Activated CD8-positive, alpha-beta T cell treated with anti-CD3 and anti-CD28 coated beads for 36 hours (primary cell): ENCODE measurements around the gene NEURL2. TPM values are rescaled to one million over a fixed set of nuclear protein-coding genes. Genes with fewer than 3 reads are reported as not detected.

Experiments used
- ATAC-seq: fragments of 200-7000 bp; cut with Tn5 transposase; one replicate; pipeline ENCODE4 v1.10.0; 2021; ENCODE audit warnings: mild to moderate bottlenecking, moderate library complexity
- CTCF ChIA-PET: fragments of 350-600 bp; sonication (Branson Sonifier 250); formaldehyde crosslinking; loops from one replicate; lab custom pipeline; 2021; ENCODE audit warnings: antibody characterized with exemption; lab: Charles Lee
- POLR2A ChIA-PET: fragments of 350-600 bp; sonication (Branson Sonifier 250); formaldehyde crosslinking; loops from one replicate; lab custom pipeline; 2021; ENCODE audit warnings: antibody characterized with exemption; lab: Charles Lee
- DNase-seq: peaks from one replicate; pipeline ENCODE4 v3.0.0-alpha.2; 2020
- H3K27ac Mint-ChIP-seq: one replicate; pipeline ENCODE4 v1.8.0; 2021; ENCODE audit warnings: mild to moderate bottlenecking, mixed read lengths
- H3K27me3 Mint-ChIP-seq: one replicate; pipeline ENCODE4 v1.8.0; 2021; ENCODE audit warnings: mixed read lengths
- H3K36me3 Mint-ChIP-seq: one replicate; pipeline ENCODE4 v1.8.0; 2021; ENCODE audit warnings: low read depth, mixed read lengths
- H3K4me1 Mint-ChIP-seq: one replicate; pipeline ENCODE4 v1.8.0; 2021; ENCODE audit warnings: low read depth, mixed read lengths
- H3K4me3 Mint-ChIP-seq: one replicate; pipeline ENCODE4 v1.8.0; 2021; ENCODE audit warnings: mild to moderate bottlenecking, moderate library complexity, mixed read lengths
- H3K9me3 Mint-ChIP-seq: one replicate; pipeline ENCODE4 v1.8.0; 2021; ENCODE audit warnings: mixed read lengths
- intact Hi-C: fragments of 100-400 bp; cut with micrococcal nuclease; formaldehyde crosslinking; loops from one replicate; pipeline ENCODE4 v1.10.0; 2022
- total RNA-seq, 2 experiments: library from RNA; stranded (reverse); gene quantifications; one replicate each; pipeline ENCODE4 v1.2.3, GENCODE V29; 2021
- TF ChIP-seq, protein P1 (sequence below): fragments of 200-600 bp; IDR thresholded peaks from one replicate; pipeline ENCODE4 v1.8.0; 2022; ENCODE audit warnings: antibody characterized with exemption, mild to moderate bottlenecking

Gene NEURL2
- total RNA-seq, 2 experiments from 2014 or later: 2.4 to 2.9 TPM

DNA sequence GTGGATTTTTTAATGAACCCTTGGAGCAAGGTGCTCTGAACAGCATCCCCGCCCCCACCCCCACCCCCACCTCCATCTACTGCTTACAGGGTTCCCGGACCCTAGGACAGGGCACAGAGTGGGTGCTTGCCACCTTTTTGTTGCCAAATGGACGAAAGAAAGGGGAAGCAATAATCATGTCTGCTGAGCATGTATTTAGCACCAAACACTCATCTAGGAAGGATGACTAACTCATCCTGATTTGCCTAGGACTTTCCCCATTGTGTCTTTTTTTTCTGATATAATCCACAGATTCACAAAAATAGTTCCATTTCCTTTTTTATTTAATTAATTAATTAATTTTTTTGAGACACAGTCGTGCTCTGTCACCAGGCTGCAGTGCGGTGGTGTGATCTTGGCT is 22.1 kb upstream of the NEURL2 start:
- H3K4me3 Mint-ChIP-seq: no peak overlapping the region
- H3K27me3 Mint-ChIP-seq: peaks cover 14% of the 10 kb centered on the region
- no peak overlapping the region for H3K27ac Mint-ChIP-seq
- POLR2A ChIA-PET: no interaction called here
- H3K4me1 Mint-ChIP-seq: peaks cover 17% of the 10 kb centered on the region
- no peaks in the 10 kb centered on the region for H3K9me3 Mint-ChIP-seq
- CTCF ChIA-PET: no interaction called here
- DNase-seq (no peak), ATAC-seq (no peak)
- no peaks in the 10 kb centered on the region for H3K36me3 Mint-ChIP-seq
- TF ChIP-seq, protein P1, sequence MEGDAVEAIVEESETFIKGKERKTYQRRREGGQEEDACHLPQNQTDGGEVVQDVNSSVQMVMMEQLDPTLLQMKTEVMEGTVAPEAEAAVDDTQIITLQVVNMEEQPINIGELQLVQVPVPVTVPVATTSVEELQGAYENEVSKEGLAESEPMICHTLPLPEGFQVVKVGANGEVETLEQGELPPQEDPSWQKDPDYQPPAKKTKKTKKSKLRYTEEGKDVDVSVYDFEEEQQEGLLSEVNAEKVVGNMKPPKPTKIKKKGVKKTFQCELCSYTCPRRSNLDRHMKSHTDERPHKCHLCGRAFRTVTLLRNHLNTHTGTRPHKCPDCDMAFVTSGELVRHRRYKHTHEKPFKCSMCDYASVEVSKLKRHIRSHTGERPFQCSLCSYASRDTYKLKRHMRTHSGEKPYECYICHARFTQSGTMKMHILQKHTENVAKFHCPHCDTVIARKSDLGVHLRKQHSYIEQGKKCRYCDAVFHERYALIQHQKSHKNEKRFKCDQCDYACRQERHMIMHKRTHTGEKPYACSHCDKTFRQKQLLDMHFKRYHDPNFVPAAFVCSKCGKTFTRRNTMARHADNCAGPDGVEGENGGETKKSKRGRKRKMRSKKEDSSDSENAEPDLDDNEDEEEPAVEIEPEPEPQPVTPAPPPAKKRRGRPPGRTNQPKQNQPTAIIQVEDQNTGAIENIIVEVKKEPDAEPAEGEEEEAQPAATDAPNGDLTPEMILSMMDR: no peak
- intact Hi-C loops: no loop called here

DNA sequence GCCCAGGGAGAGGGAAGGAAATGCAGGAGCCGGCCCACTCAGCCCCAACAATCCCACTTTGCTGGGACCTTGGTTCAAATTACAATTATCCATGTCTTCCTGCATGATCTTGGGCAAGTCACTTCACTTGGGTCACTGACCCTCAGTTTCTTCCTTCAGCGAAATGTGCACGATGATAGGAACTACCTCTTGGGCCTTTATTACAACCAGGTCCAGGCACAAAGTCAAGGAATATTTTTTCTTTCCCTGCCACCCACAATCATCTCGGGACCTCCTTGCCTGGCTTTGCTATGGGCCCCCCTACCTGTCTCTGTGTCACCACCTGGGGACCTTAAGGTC is 21.3 kb upstream of the NEURL2 start:
- H3K4me3 Mint-ChIP-seq: peak overlapping the region; percentile 86
- intact Hi-C loops: no loop called here

DNA sequence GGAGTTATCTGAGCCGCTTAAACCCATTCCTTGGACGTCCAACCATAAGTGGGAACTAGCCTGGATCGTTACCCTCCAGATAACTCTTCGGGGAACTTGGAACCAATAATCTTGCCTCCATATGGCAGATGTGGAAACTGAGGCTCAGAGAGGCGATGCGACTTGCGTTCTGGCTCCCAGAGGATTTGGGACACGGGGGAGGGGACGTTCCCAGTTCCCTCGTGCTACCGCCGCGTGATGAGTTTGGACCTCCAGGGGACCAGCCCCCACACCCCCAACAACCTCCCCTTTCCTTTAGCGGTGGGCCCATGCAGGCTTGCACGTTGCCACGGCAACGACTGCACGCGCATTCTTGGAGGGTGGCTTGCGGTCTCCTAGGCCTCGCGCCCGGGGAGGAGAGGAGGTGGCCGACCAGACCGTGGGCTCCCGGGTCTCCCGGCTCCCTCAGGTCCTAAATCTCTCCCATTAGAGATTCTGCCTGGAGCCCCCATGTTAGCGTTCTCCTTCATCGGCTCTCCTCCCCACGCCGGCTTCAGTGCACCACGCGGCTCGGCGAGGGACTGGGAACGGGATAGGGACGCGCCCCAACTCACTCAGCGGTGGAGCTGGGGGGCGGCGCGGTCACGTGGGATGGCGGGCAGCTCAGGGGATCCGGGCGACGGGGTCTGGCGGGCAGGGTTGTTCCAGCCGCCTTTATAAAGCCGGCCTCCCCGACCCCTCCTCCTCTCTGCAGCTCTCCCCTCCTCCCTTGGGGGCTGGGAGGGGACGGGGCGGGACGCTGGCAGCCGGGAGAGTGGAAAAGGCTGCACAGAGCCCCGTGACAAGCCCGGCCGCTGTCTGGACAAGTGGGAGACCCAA is 20.7 kb upstream of the NEURL2 start, which contains the start of gene PLTP:
PLTP (minus strand) TSS at position 670 of the 858 bp plus-strand sequence. CDS start 703 bp downstream, outside the sequence.
- ChIA-PET POLR2A (interaction anchor here (0.7 to 4.4 kb wide), 7 partner anchors 10 to 99 kb away, joined by 3 to 35 read pairs (median 4); partner anchors contain the start of genes PCIF1, UBE2C and ZSWIM1), CTCF (interaction anchor here (0.7 kb wide), 1 partner anchor 53 kb away, joined by 3 read pairs; no protein-coding TSS in a partner anchor)
- Mint-ChIP-seq H3K4me3 (peak within 1 kb of the TSS; percentile 86), H3K27me3 (peaks cover 8% of the 10 kb centered on the region), H3K9me3 (no peaks in the 10 kb centered on the region), H3K4me1 (peaks cover 17% of the 10 kb centered on the region), H3K36me3 (no peaks in the 10 kb centered on the region), H3K27ac (peak within 1 kb of the TSS; percentile 79)
- intact Hi-C loops: no loop called here
- ATAC-seq (no peak), DNase-seq (peak; percentile 60)
- TF ChIP-seq, protein P1: no peak

More for the DNA sequence above, 21.3 kb upstream of the NEURL2 start:
- no peaks in the 10 kb centered on the region for H3K36me3 Mint-ChIP-seq
- H3K9me3 Mint-ChIP-seq: no peaks in the 10 kb centered on the region
- DNase-seq (no peak), ATAC-seq (no peak)
- no peak overlapping the region for H3K27ac Mint-ChIP-seq
- peaks cover 17% of the 10 kb centered on the region for H3K4me1 Mint-ChIP-seq
- POLR2A ChIA-PET: interaction anchor here (1.3 to 4.4 kb wide), 2 partner anchors 22 to 99 kb away, joined by 4 to 35 read pairs; partner anchors contain the start of genes PCIF1 and UBE2C
- CTCF ChIA-PET: no interaction called here
- peaks cover 11% of the 10 kb centered on the region for H3K27me3 Mint-ChIP-seq
- TF ChIP-seq, protein P1: no peak

- ChIA-PET POLR2A (interaction anchor here (0.7 to 4.4 kb wide), 12 partner anchors 9 to 98 kb away, joined by 3 to 35 read pairs (median 4); partner anchors contain the start of genes CTSA, NEURL2, PCIF1 and UBE2C), CTCF (interaction anchor here (0.7 to 1.9 kb wide), 2 partner anchors 52 to 59 kb away, joined by 3 to 7 read pairs; no protein-coding TSS in a partner anchor)
- H3K27ac Mint-ChIP-seq: peak overlapping the region; percentile 79
- H3K4me3 Mint-ChIP-seq: peak overlapping the region; percentile 86
- intact Hi-C loops: no loop called here
- DNase-seq: peak; percentile 100
- H3K9me3 Mint-ChIP-seq: no peaks in the 10 kb centered on the region
- H3K27me3 Mint-ChIP-seq: peaks cover 8% of the 10 kb centered on the region
- TF ChIP-seq, protein P1: no peak
- peaks cover 17% of the 10 kb centered on the region for H3K4me1 Mint-ChIP-seq
- no peaks in the 10 kb centered on the region for H3K36me3 Mint-ChIP-seq
- peak; percentile 96 for ATAC-seq
Measured at GRCh38 chr20:45910670-45911485, 19.9 kb upstream of the NEURL2 start.
